Right lobe of liver (tissue), 4 donors: ENCODE measurements around the gene NHLRC4.

ENCODE experiments used
- CTCF ChIP-seq, 4 donors: fragments of 200-600 bp in 3 of 4; fragments of 450-650 bp in 1 of 4; IDR thresholded peaks; one replicate each; pipeline versions ENCODE4 v1.5.1 to v1.8.0; 2016 to 2022; ENCODE audit warnings: antibody characterized with exemption in 4 of 4, mild to moderate bottlenecking in 2 of 4
- POLR2A ChIP-seq: fragments of 450-650 bp; IDR thresholded peaks from one replicate; pipeline ENCODE4 v1.6.1; 2017; ENCODE audit warnings: antibody characterized with exemption, mild to moderate bottlenecking
- donor health status: DM: no; HTN: no; CAD: no.
- donor health status: DM: no; HTN: no; CAD: no.
- donor health status: DM: no; HTN: yes; CAD: no.

- TF ChIP-seq CTCF (IDR thresholded peaks at IDR 0.05) (no peak), POLR2A (no peak)
Observed at GRCh38 chr16:617855-618254, 51.0 kb downstream of the NHLRC4 start.
